GM18526 (cell line): ENCODE results near the gene CSMD2.

Source experiments
- POLR2A ChIP-seq: IDR thresholded peaks from 3 replicates; pipeline ENCODE4 v1.6.1; 2011; ENCODE audit not compliant: insufficient read length; ENCODE audit errors: extremely low read depth

CSMD2 gene

GRCh38 chr1:33618636-33619035 lies 546.4 kb downstream of the CSMD2 start:
- TF ChIP-seq POLR2A, result no peak

DNA sequence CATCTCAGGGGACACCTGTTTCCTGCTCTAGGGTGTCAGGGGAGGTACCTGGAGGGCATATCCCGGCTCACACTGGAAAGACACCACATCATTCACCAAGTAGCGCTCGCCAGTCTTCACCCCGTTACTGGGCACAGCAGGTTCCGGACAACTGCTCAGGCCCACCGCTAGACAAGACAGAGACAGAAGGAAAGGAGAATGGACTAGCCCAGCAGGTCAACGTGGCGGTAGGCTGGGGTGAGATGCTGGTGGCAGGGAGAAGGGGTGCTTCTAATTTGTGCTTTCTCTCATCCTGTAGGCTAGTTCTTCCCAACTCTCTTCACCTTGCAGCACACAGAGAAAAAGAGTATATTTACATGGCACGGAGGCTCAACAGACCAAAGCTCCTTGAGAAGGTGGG lies 547.6 kb downstream of the CSMD2 start:
- no peak for TF ChIP-seq POLR2A

DNA sequence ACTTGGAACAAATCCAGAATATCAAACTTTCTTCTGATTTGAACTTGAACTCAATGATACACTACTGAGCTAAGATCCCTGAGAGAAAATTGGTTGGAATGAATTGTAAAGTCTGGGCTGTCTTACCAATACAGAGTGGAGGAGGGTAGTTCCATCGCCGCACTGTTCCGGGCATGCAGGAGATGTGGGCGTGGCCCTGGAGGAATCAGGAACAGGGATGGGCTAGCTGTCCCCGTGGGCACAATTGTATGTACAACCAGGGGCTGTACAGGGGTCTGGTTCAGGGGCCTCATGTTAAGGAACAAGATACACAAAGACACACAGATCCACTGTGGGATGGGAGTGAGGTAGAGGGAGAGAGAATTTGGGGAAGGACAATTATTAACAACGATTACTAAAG lies 548.2 kb downstream of the CSMD2 start:
- TF ChIP-seq POLR2A, result no peak

DNA sequence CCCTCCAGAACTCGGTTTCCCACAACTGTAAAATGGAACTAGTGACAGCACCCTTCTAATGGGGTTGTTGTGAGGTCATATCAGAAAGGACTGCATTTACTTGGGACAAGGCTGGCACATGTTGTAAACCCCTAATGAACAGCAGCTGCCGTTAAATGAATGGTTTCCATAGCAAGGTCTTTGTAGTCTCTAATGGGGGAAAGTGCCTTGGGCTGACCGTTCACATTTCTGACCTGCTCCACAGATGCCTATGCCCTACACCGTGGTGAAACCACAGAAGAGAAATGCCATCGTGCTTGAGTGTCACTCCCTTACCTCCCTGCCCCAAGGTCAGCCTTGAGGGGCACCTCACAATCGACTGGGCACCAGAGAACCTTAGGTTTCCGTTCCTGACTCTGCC lies 549.5 kb downstream of the CSMD2 start:
- no peak for TF ChIP-seq POLR2A

DNA sequence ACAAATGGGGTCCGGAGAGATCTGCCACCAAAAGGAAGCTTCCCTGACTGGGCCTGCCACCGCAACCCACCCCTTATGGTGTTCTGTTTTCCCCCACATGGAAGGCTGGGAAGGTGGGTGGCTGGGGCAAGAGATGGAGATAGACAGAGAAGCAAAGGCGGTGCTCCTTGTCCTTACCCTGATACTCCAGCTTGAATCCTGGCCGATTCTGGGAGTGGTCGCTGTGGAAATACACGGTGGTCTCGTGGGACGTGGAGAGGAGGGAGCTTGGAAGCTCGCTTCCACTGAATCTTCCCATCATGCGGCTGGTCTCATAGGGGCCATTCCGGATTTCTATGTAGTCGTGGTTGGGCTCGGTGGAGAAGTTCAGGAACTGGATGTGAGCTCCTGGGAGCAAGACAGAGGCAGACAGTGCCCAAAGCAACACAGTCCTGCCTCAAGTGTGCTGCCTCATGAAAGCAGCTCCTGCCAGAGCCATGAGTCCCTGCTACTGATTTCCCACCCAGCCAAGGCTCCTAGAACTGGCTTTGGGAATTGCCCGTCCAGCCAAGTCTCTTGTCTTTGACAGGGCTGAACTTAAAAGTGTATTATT lies 554.1 kb downstream of the CSMD2 start:
- no peak for TF ChIP-seq POLR2A

GRCh38 chr1:33610391-33610790 lies 554.6 kb downstream of the CSMD2 start:
- no peak for TF ChIP-seq POLR2A

DNA sequence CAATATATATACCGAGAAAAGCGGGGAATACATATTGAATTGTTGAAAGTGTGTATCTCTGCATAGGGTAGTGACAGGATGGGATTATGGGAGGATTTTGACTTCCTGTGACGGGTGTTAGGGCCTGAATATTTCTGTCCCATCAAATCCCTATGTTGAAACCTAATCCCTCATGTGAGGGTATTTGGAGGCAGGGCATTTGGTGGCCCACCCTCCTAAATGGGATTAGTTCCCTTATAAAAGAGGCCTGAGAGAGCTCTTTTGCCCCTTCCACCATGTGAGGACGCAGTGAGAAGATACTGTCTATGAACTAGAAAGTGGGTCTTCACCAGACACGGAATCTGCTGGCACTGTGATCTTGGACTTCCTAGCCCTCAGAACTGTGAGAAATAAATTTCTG lies 555.3 kb downstream of the CSMD2 start:
- TF ChIP-seq POLR2A, result no peak

- TF ChIP-seq POLR2A, result no peak
Observed at GRCh38 chr1:33608825-33609400, 556.1 kb downstream of the CSMD2 start.

DNA sequence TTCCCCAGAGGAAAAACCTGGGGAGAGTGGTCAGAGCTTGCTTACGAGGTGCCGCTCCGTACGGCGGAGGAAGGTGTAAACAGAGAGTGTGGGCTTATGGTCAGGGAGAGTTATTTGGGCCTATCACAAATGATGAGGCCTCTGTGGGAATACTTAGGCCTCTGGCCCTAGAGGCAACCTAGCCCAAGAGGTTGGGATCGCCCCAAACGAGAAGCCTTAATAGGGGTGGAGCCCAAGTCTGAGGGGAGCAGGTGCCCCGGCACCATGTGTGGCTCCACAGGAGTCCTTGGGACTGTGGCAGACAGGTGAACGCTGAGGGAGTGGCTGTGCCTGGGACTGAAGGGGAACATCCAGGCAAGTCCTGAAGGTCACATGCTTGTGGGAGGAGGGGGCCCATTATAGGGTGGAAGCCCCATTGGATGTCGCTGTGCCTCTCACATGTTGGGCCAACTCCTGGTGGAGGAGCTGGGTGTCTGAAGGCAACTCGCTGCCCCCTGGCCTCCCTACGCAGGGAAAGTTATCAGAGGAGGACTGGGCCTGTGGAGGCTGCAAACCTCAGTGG lies 557.5 kb downstream of the CSMD2 start:
- no peak for TF ChIP-seq POLR2A

- TF ChIP-seq POLR2A, result no peak
Observed at GRCh38 chr1:33606272-33606671, 558.8 kb downstream of the CSMD2 start.

DNA sequence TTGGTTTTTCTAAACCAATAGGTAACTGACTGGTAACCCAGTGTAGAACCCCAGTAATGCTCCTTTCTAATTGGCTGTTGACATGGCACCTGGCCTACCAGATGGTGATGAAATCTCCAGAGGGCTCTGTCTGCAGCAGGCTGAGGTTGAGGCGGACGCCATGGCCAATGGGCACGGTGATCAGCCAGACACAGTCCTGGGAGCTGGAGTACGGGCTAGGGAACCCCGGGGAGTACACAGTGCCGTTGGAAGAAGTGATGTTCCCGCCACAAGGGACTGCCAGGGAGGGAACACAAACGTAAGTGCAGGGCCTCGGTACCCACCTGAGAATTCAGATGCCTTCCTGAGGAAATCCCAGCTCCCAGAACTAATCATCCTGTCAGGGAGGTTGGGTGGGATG lies 562.8 kb downstream of the CSMD2 start:
- no peak for TF ChIP-seq POLR2A

DNA sequence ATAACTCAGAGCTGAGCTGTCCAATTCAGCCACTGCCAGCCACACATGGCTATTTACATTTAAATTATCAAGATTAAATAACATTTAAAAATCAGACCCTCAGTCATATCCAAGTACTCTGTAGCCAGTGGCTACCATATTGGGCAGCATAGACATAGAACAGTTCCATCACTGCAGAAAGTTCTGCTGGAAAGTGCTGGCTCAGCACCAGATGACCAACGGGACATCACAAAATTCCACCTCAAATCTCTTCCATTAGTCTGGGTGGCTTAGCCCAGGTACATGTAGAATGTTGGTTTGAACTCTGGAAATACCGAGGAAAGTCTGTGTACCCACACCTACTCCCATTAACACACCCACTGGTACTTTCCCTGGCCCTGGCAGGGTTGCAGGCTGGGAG lies 563.3 kb downstream of the CSMD2 start:
- TF ChIP-seq POLR2A, result no peak

DNA sequence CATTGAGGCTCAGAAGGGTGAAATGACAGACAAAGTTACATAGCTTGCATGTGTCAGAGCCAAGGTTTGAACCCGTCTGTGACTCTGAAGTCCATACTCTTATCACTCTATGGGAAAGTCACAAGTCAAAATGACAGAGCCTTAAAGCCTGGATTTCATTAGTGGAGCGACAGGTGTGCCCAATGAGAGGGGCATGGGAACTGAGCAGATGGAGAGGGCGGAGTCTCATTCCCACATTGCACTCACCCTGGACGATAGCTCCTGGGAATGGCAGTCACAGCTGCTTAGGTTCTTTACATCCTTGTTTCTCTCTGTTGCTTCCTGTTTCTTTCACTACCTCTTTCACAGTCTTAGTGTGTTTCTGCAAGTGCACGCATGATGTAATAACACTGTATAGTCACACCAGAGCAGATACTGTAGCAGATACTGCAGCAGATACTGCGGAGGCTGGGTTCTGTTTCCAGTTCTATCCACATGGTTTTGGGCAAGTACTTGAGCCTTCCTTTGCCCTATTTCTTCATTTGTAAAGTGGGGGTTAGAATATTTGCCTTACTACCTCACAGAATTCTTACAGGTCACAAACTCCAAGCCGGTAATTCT lies 565.4 kb downstream of the CSMD2 start:
- TF ChIP-seq POLR2A, result no peak

GRCh38 chr1:33588726-33589125 lies 576.3 kb downstream of the CSMD2 start:
- no peak for TF ChIP-seq POLR2A

- TF ChIP-seq POLR2A, result no peak
Observed at GRCh38 chr1:33586795-33587194, 578.2 kb downstream of the CSMD2 start.

DNA sequence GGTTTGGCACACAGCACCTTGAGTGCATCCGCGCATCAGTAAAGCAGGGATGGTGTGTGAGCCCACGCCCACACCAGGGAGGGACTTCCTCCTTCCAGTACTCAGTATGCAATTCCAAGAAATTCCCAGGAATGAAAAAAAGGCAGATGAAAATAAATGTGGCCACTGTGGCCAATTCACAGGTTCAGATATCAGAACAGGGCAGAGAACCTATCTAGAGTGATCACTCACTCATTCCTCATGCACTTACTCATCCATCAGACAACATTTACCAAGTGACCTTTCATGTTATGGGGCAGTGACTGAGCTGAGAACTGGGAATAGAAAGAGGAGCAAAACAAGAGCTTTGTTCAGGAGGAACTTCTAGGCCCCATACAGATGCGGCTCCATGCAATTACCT lies 578.9 kb downstream of the CSMD2 start:
- TF ChIP-seq POLR2A, result no peak

DNA sequence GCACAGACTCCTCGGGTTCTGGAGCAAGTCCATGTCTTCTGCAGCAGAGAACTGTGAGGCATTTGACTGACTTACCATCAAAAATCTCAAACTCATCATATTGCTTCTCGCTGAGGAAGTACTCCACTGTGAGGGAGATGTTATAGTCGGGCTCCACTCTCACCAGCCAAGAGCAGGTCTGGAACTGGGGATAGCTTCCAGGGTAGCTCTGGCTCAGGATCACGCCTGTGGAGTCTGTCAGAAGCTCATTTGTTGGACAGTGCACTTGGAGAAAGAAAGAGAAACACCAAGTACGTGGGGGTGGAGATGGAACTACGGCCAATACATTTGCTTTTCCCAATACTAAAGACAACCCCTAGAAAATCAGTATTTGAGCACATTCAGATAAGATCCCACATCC lies 581.5 kb downstream of the CSMD2 start:
- TF ChIP-seq POLR2A, result no peak
